K562 (cell line): ENCODE results near the gene RPH3AL. TPM values are rescaled to one million over a fixed set of nuclear protein-coding genes. Genes with fewer than 3 reads are reported as not detected.

Source experiments
- ATAC-seq: fragments of 200-7000 bp; cut with Tn5 transposase; 3 replicates; pipeline ENCODE4 v1.9.1; 2020; ENCODE audit warnings: moderate library complexity
- BruUV-seq: library from RNA; stranded (reverse); fragments of 400-500 nt; replicated peaks from 2 replicates; lab custom pipeline; 2021; lab: Mats Ljungman, UMichigan
- CTCF ChIA-PET: fragments of 300-600 bp; formaldehyde crosslinking; extraction: SDS; loops from one replicate; lab custom pipeline; 2021; ENCODE audit warnings: low intra/inter-chr PET ratio; lab: Yijun Ruan, JAX
- POLR2A ChIA-PET: fragments of 300-600, 350-650 bp; sonication (Branson Sonifier 250); formaldehyde crosslinking; extraction: SDS; loops from one replicate; lab custom pipeline; 2021; ENCODE audit warnings: antibody characterized with exemption, inconsistent platforms; lab: Yijun Ruan, JAX
- DNase-seq, 4 experiments: peaks; one replicate each; pipeline versions ENCODE4 v3.0.0 to v3.0.0-alpha.2; 2011 to 2018; ENCODE audit warnings: low spot score in 3 of 4, mixed read lengths in 3 of 4; ENCODE audit errors: extremely low read depth in 1 of 4
- FAIRE-seq: peaks from 2 replicates; lab custom pipeline; 2011; peaks lifted over from hg19 to GRCh38; lab: Jason Lieb, UNC
- H2AFZ ChIP-seq: 2 replicates; pipeline ENCODE4 v1.6.0; 2011; ENCODE audit warnings: low read depth, low read length, control low read depth, inconsistent platforms
- H3K27ac ChIP-seq: fragments of 200-600 bp; 3 replicates; pipeline ENCODE4 v1.8.0; 2011; ENCODE audit warnings: low read depth, mild to moderate bottlenecking, control low read depth, inconsistent platforms, low read length, moderate library complexity, mixed read lengths; ENCODE audit errors: extremely low read depth
- H3K27me3 ChIP-seq, 2 experiments: fragments of 300-600 bp in 1 of 2; 2 replicates in 1 of 2; 3 replicates in 1 of 2; pipeline versions ENCODE4 v1.6.0 to v1.8.0; 2011; ENCODE audit warnings: inconsistent platforms in 2 of 2, low read length in 2 of 2, mild to moderate bottlenecking in 1 of 2, mixed read lengths in 1 of 2, moderate library complexity in 1 of 2; ENCODE audit not compliant: control insufficient read depth in 2 of 2, insufficient read depth in 2 of 2
- H3K36me3 ChIP-seq: fragments of 300-600 bp; 3 replicates; pipeline ENCODE4 v1.8.0; 2011; ENCODE audit warnings: mild to moderate bottlenecking, low read length, inconsistent platforms; ENCODE audit not compliant: control insufficient read depth, insufficient read depth
- H3K4me1 ChIP-seq, 2 experiments: fragments of 200-600 bp in 1 of 2; replicated peaks in 1 of 2; 2 replicates in 1 of 2; 3 replicates in 1 of 2; pipeline versions ENCODE4 v1.5.1 to v1.8.0; 2011; ENCODE audit warnings: inconsistent platforms in 2 of 2, low read length in 2 of 2, mild to moderate bottlenecking in 1 of 2, mixed read lengths in 1 of 2, moderate library complexity in 1 of 2; ENCODE audit not compliant: control insufficient read depth in 2 of 2, insufficient read depth in 2 of 2
- H3K4me2 ChIP-seq: 2 replicates; pipeline ENCODE4 v1.6.1; 2011; ENCODE audit warnings: low read length, control low read depth, inconsistent platforms, mixed read lengths; ENCODE audit not compliant: insufficient read depth
- H3K4me3 ChIP-seq: fragments of 200-600 bp; sonication (generic), shearing (Covaris generic); 2 replicates; pipeline ENCODE4 v1.5.1; 2016; ENCODE audit warnings: control low read depth, inconsistent platforms
- H3K79me2 ChIP-seq: fragments of 200-600 bp; 3 replicates; pipeline ENCODE4 v1.8.0; 2011; ENCODE audit warnings: low read length, inconsistent platforms; ENCODE audit not compliant: control insufficient read depth, insufficient read depth
- H3K9ac ChIP-seq, 2 experiments: 2 replicates each; pipeline versions ENCODE4 v1.6.0 to v1.6.1; 2011; ENCODE audit warnings: low read depth in 2 of 2, low read length in 2 of 2, control low read depth in 1 of 2, inconsistent platforms in 1 of 2, mild to moderate bottlenecking in 1 of 2, mixed read lengths in 1 of 2; ENCODE audit not compliant: insufficient read depth in 1 of 2
- H3K9me1 ChIP-seq: one replicate; pipeline ENCODE4 v1.6.0; 2011; ENCODE audit warnings: inconsistent platforms, mild to moderate bottlenecking, low read length, moderate library complexity; ENCODE audit not compliant: control insufficient read depth, insufficient read depth
- H3K9me3 ChIP-seq: replicated peaks from 2 replicates; pipeline ENCODE4 v1.5.1; 2011; ENCODE audit warnings: low read depth, low read length, inconsistent platforms; ENCODE audit not compliant: control insufficient read depth, insufficient read depth
- H4K20me1 ChIP-seq: replicated peaks from 2 replicates; pipeline ENCODE4 v1.6.1; 2011; ENCODE audit warnings: low read length, inconsistent platforms, mixed read lengths; ENCODE audit not compliant: control insufficient read depth, insufficient read depth
- RAD51 ChIP-seq: fragments of 450-650 bp; IDR thresholded peaks from 2 replicates; pipeline ENCODE4 v1.7.1; 2016; ENCODE audit warnings: low read depth, mild to moderate bottlenecking, borderline replicate concordance
- RBFOX2 ChIP-seq: fragments of 200-400 bp; formaldehyde crosslinking; IDR thresholded peaks from 2 replicates; pipeline ENCODE4 v1.6.1; 2017; ENCODE audit warnings: low read depth, mild to moderate bottlenecking, low read length, moderate library complexity
- TOE1 ChIP-seq, 2 experiments: fragments of 450-650 bp in 1 of 2; sonication (generic) in 1 of 2; formaldehyde crosslinking in 1 of 2; IDR thresholded peaks; 2 replicates each; pipeline versions ENCODE4 v1.7.1 to v1.8.0; 2016 to 2022; ENCODE audit warnings: borderline replicate concordance in 2 of 2, mild to moderate bottlenecking in 2 of 2, antibody characterized with exemption in 1 of 2, inconsistent platforms in 1 of 2, low read depth in 1 of 2, missing genetic modification reagents in 1 of 2, moderate library complexity in 1 of 2
- ZKSCAN8 ChIP-seq: fragments of 200-800 bp; sonication (Bioruptor generic); IDR thresholded peaks from 2 replicates; pipeline ENCODE4 v1.6.1; 2016; ENCODE audit warnings: missing genetic modification characterization, missing compliant biosample characterization
- WGBS: fragments of 100-300 bp; shearing (Covaris generic); methylation state at CpG from one replicate; pipeline ENCODE4 v1.1.6; 2016; ENCODE audit warnings: low coverage, mixed read lengths; ENCODE audit not compliant: insufficient coverage; ENCODE audit errors: missing lambda C conversion rate; 5-methylcytosine and 5-hydroxymethylcytosine counted together
- in situ Hi-C: fragments of 300-500 bp; cut with MboI; formaldehyde crosslinking; loops from 4 replicates; pipeline ENCODE4 v1.15.0; 2018; ENCODE audit warnings: inconsistent platforms, mixed read lengths
- intact Hi-C: fragments of 100-400 bp; cut with micrococcal nuclease; formaldehyde crosslinking; loops from 2 replicates; pipeline ENCODE4 v1.14.2; 2022
- polyA plus RNA-seq, 8 experiments: library from polyadenylated mRNA; depleted of rRNA in 4 of 8; stranded (reverse) in 5 of 8; unstranded in 3 of 8; fragments of >200 nt; fragmentation: Nextera tagmentation in 2 of 8; fragmentation: Illumina TruSeq in 1 of 8; extraction: Ambion mirVana in 2 of 8; extraction: Trizol in 1 of 8; gene quantifications; 2 replicates each; pipeline versions ENCODE4 v1.2.1 to v1.2.3, GENCODE V29; 2011 to 2014; ENCODE audit warnings: inconsistent platforms in 1 of 8, missing spikeins in 1 of 8
- total RNA-seq, 7 experiments: library from RNA; depleted of rRNA in 6 of 7; stranded (reverse); fragments of >200 nt in 6 of 7; fragmentation: Illumina TruSeq in 2 of 7; extraction: Trizol in 2 of 7; gene quantifications; 2 replicates each; pipeline versions ENCODE4 v1.2.1 to v1.2.3, GENCODE V29; 2011 to 2021; ENCODE audit warnings: low replicate concordance in 1 of 7
- TF ChIP-seq, protein P1 (sequence below): sonication (generic); formaldehyde crosslinking; IDR thresholded peaks from 2 replicates; pipeline ENCODE4 v1.5.0; 2020; ENCODE audit warnings: missing genetic modification reagents
- TF ChIP-seq, protein P2 (sequence below): fragments of 450-650 bp; formaldehyde crosslinking; IDR thresholded peaks from 2 replicates; pipeline ENCODE4 v1.4.0; 2020; ENCODE audit warnings: mild to moderate bottlenecking, mixed read lengths

RPH3AL gene
- total and polyA plus RNA-seq, 9 of the 15 experiments (the other 6 are each of a cell fraction or from before 2014, with no cell fraction given), result 0.18 to 1.7 (median 0.39) TPM

DNA sequence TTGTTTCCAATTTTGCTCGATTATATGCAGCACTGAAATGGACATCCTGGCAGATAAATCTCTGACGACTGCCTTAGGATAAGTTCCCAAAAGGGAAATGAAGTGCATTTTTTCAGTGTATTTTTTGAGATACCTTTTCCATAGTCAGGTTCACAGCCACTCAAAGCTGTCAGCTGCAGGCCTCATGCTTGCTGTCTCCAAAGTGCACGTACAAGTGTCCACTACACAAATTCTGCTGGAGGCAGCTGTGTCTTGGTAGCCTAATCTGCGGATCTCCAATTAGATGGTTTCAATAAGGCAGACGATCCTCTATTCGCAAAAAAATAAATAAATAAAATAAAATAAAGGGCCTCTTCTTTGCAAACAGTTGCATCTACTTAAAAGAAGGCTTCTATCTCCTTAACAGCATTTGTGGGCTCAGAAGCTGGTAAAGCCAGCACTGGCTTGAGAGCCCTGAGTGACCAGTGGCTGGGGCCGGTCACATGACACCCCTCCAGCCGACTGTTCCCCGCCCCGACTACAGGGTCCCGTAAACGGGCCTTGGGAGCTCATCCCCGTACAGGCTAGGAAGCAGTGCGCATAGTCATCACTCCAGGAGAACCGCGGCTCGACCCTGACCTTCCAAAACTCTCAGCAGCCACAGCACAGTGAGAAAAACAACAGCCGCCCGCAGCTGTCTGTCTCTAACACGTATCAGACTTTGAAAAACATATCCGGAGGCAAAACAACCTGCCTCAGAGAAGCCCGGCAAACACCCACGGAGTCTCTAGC, 18.8 kb downstream of the RPH3AL start:
- FAIRE-seq, result no peak
- 2% methylated on average over 18 of the region's 23 CpGs for WGBS

More for the DNA sequence above, 18.8 kb downstream of the RPH3AL start:
- Histone ChIP-seq H3K4me2 (0 out of 2 replicates have a peak overlapping the region, but pooled peaks have one; percentile 12), H3K4me3 (no peak overlapping the region), H3K79me2 (no peaks in the 10 kb centered on the region), H3K9ac (no peak overlapping the region), H2AFZ (no peak overlapping the region), H3K9me3 (no peaks in the 10 kb centered on the region), H3K27ac (no peak overlapping the region), H3K9me1 (no peaks in the 10 kb centered on the region), H3K36me3 (no peaks in the 10 kb centered on the region), H4K20me1 (no peaks in the 10 kb centered on the region; the same call in 1 of the 2 replicates), H3K27me3 (peaks cover 24 to 66% of the 10 kb centered on the region in 2 experiments), H3K4me1 (peaks cover 0 to 2% of the 10 kb centered on the region in 2 experiments; a peak in 2 of 5 replicates)
- in situ Hi-C loops, result no loop called here
- TF ChIP-seq RBFOX2 (no peak), RAD51 (peak; percentile 56), ZKSCAN8 (CRISPR knock-in tag) (no peak), TOE1 (IDR thresholded peaks at IDR 0.05; ENCODE audit: borderline replicate concordance) (peak; percentile 52; the same call in 1 of the 2 replicates), TOE1 (CRISPR knock-in tag; IDR thresholded peaks at IDR 0.05; ENCODE audit: borderline replicate concordance, low read depth) (no peak)
- TF ChIP-seq, protein P1, sequence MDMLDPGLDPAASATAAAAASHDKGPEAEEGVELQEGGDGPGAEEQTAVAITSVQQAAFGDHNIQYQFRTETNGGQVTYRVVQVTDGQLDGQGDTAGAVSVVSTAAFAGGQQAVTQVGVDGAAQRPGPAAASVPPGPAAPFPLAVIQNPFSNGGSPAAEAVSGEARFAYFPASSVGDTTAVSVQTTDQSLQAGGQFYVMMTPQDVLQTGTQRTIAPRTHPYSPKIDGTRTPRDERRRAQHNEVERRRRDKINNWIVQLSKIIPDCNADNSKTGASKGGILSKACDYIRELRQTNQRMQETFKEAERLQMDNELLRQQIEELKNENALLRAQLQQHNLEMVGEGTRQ, result peak; percentile 68
- TF ChIP-seq, protein P2, sequence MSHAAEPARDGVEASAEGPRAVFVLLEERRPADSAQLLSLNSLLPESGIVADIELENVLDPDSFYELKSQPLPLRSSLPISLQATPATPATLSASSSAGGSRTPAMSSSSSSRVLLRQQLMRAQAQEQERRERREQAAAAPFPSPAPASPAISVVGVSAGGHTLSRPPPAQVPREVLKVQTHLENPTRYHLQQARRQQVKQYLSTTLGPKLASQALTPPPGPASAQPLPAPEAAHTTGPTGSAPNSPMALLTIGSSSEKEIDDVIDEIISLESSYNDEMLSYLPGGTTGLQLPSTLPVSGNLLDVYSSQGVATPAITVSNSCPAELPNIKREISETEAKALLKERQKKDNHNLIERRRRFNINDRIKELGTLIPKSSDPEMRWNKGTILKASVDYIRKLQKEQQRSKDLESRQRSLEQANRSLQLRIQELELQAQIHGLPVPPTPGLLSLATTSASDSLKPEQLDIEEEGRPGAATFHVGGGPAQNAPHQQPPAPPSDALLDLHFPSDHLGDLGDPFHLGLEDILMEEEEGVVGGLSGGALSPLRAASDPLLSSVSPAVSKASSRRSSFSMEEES, result peak; percentile 91
- ChIA-PET CTCF (no interaction called here), POLR2A (no interaction called here)
- ATAC-seq (peak; percentile 53; the same call in 1 of the 3 replicates), DNase-seq (peak in 3 of 4 experiments; percentile 26 to 45 (median 39))
- no TSS peak for BruUV-seq
- intact Hi-C loops, result no loop called here
